Measurements from ENCODE around the gene NR6A1.

The NR6A1 gene

GRCh38 chr9:124658165-124659017, 112.7 kb downstream of the NR6A1 start:
- DNase-seq (ENCODE audit: low read depth): peak; percentile 96

- no peak for DNase-seq (ENCODE audit: low read depth)
These were observed 113.6 kb downstream of the NR6A1 start for GRCh38 chr9:124657516-124657915.

GRCh38 chr9:124654431-124654830, 116.7 kb downstream of the NR6A1 start:
- DNase-seq (ENCODE audit: low read depth): no peak

GRCh38 chr9:124652615-124653393, 118.3 kb downstream of the NR6A1 start:
- peak; percentile 98 for DNase-seq (ENCODE audit: low read depth)

- DNase-seq (ENCODE audit: low read depth): no peak
These were observed 118.9 kb downstream of the NR6A1 start for GRCh38 chr9:124652203-124652602.

GRCh38 chr9:124645274-124645673, 125.8 kb downstream of the NR6A1 start:
- DNase-seq (ENCODE audit: low read depth): no peak

GRCh38 chr9:124639637-124640036, 131.5 kb downstream of the NR6A1 start:
- no peak for DNase-seq (ENCODE audit: low read depth)

GRCh38 chr9:124635285-124635684, 135.8 kb downstream of the NR6A1 start:
- DNase-seq (ENCODE audit: low read depth): no peak

- peak; percentile 78 for DNase-seq (ENCODE audit: low read depth)
These were observed 139.0 kb downstream of the NR6A1 start for GRCh38 chr9:124632077-124632621.

GRCh38 chr9:124631326-124631725, 139.8 kb downstream of the NR6A1 start:
- no peak for DNase-seq (ENCODE audit: low read depth)

- DNase-seq (ENCODE audit: low read depth): peak; percentile 20
These were observed 141.5 kb downstream of the NR6A1 start for GRCh38 chr9:124629600-124629999.

- DNase-seq (ENCODE audit: low read depth): no peak
These were observed 142.4 kb downstream of the NR6A1 start for GRCh38 chr9:124628741-124629140.

- DNase-seq (ENCODE audit: low read depth): no peak
These were observed 144.8 kb downstream of the NR6A1 start for GRCh38 chr9:124626276-124626675.

GRCh38 chr9:124625087-124625486, 146.0 kb downstream of the NR6A1 start:
- no peak for DNase-seq (ENCODE audit: low read depth)

- no peak for DNase-seq (ENCODE audit: low read depth)
These were observed 146.4 kb downstream of the NR6A1 start for GRCh38 chr9:124624735-124624992.

- DNase-seq (ENCODE audit: low read depth): no peak
These were observed 147.0 kb downstream of the NR6A1 start for GRCh38 chr9:124623966-124624734.

- no peak for DNase-seq (ENCODE audit: low read depth)
These were observed 148.2 kb downstream of the NR6A1 start for GRCh38 chr9:124622882-124623281.

- DNase-seq (ENCODE audit: low read depth): peak; percentile 66
These were observed 149.5 kb downstream of the NR6A1 start for GRCh38 chr9:124621371-124622328.

GRCh38 chr9:124618476-124618875, 152.6 kb downstream of the NR6A1 start:
- DNase-seq (ENCODE audit: low read depth): no peak

- DNase-seq (ENCODE audit: low read depth): peak; percentile 65
These were observed 153.5 kb downstream of the NR6A1 start for GRCh38 chr9:124617477-124618141.

GRCh38 chr9:124616961-124617360, 154.2 kb downstream of the NR6A1 start:
- DNase-seq (ENCODE audit: low read depth): no peak
